LNCAP (cell line): ENCODE measurements around the gene KRTAP10-5.

Source experiments
- CTCF ChIP-seq: fragments of 450-650 bp; IDR thresholded peaks from 2 replicates; pipeline ENCODE4 v1.5.1; 2017; ENCODE audit warnings: mild to moderate bottlenecking

KRTAP10-5 gene

GRCh38 chr21:44548381-44548780 is 32.0 kb downstream of the KRTAP10-5 start:
- no peak for TF ChIP-seq CTCF

- TF ChIP-seq CTCF, result no peak
Measured at GRCh38 chr21:44547656-44548331, 32.6 kb downstream of the KRTAP10-5 start.

- no peak for TF ChIP-seq CTCF
Measured at GRCh38 chr21:44544566-44544965, 35.8 kb downstream of the KRTAP10-5 start.

- no peak for TF ChIP-seq CTCF
Measured at GRCh38 chr21:44542716-44543115, 37.7 kb downstream of the KRTAP10-5 start.

- TF ChIP-seq CTCF, result no peak
Measured at GRCh38 chr21:44540741-44541288, 39.6 kb downstream of the KRTAP10-5 start.

GRCh38 chr21:44539991-44540666 is 40.3 kb downstream of the KRTAP10-5 start, which contains the start of gene KRTAP10-1:
Gene KRTAP10-1, minus strand, starts transcription at chr21:44540195. Its CDS starts 45 bp downstream, at chr21:44540150.
- no peak for TF ChIP-seq CTCF

- TF ChIP-seq CTCF, result no peak
Measured at GRCh38 chr21:44539046-44539445, 41.4 kb downstream of the KRTAP10-5 start.
